Naive thymus-derived CD4-positive, alpha-beta T cell (primary cell): ENCODE measurements around the gene DCDC2. TPM values are rescaled to one million over a fixed set of nuclear protein-coding genes. Genes with fewer than 3 reads are reported as not detected.

Experiments
- ATAC-seq: fragments of 150-1000 bp; cut with Tn5 transposase; 2 replicates; pipeline ENCODE4 v1.10.0; 2021; ENCODE audit warnings: mild to moderate bottlenecking, moderate library complexity
- CTCF ChIA-PET: fragments of 350-600 bp; sonication (Branson Sonifier 250); formaldehyde crosslinking; loops from one replicate; lab custom pipeline; 2021; ENCODE audit warnings: antibody characterized with exemption; lab: Charles Lee
- POLR2A ChIA-PET: fragments of 350-600 bp; sonication (Branson Sonifier 250); formaldehyde crosslinking; loops from one replicate; lab custom pipeline; 2021; ENCODE audit warnings: antibody characterized with exemption, inconsistent platforms; lab: Charles Lee
- DNase-seq, 9 donors: peaks; one replicate each; pipeline versions ENCODE4 v3.0.0 to v3.0.0-alpha.2; 2020 to 2022; ENCODE audit warnings: mixed read lengths in 1 of 9
- H3K27ac ChIP-seq: one replicate; pipeline ENCODE4 v1.7.0; 2013; ENCODE audit warnings: mild to moderate bottlenecking, low read depth, low read length, moderate library complexity
- H3K27me3 ChIP-seq, 2 donors: one replicate each; pipeline ENCODE4 v1.7.0; 2013; ENCODE audit warnings: low read length in 2 of 2, mild to moderate bottlenecking in 2 of 2, moderate library complexity in 2 of 2; ENCODE audit not compliant: control insufficient read depth in 2 of 2, insufficient read depth in 2 of 2
- H3K36me3 ChIP-seq, 3 experiments: 1 replicate in 2 of 3; 2 replicates in 1 of 3; pipeline ENCODE4 v1.7.0; 2013; ENCODE audit warnings: low read length in 3 of 3, mild to moderate bottlenecking in 3 of 3, moderate library complexity in 1 of 3; ENCODE audit not compliant: insufficient read depth in 3 of 3, control insufficient read depth in 2 of 3
- H3K4me1 ChIP-seq, 2 donors: one replicate each; pipeline ENCODE4 v1.7.0; 2013; ENCODE audit warnings: low read length in 2 of 2, mild to moderate bottlenecking in 2 of 2, moderate library complexity in 1 of 2; ENCODE audit not compliant: control insufficient read depth in 2 of 2, insufficient read depth in 2 of 2
- H3K4me3 ChIP-seq: 2 replicates; pipeline ENCODE4 v1.7.0; 2013; ENCODE audit warnings: mild to moderate bottlenecking, low read length
- H3K9me3 ChIP-seq, 3 experiments: 1 replicate in 2 of 3; 2 replicates in 1 of 3; pipeline ENCODE4 v1.7.0; 2013; ENCODE audit warnings: low read length in 3 of 3; ENCODE audit not compliant: control insufficient read depth in 2 of 3
- H3K27ac Mint-ChIP-seq, 9 donors: one replicate each; pipeline ENCODE4 v1.8.0; 2020 to 2022; ENCODE audit warnings: mixed read lengths in 9 of 9, mild to moderate bottlenecking in 8 of 9, moderate library complexity in 5 of 9, inconsistent platforms in 2 of 9
- H3K27me3 Mint-ChIP-seq, 5 donors: one replicate each; pipeline ENCODE4 v1.8.0; 2021 to 2022; ENCODE audit warnings: mixed read lengths in 5 of 5, mild to moderate bottlenecking in 1 of 5
- H3K36me3 Mint-ChIP-seq, 5 donors: one replicate each; pipeline ENCODE4 v1.8.0; 2020 to 2022; ENCODE audit warnings: mixed read lengths in 5 of 5, mild to moderate bottlenecking in 3 of 5, inconsistent platforms in 1 of 5
- H3K4me1 Mint-ChIP-seq, 7 donors: one replicate each; pipeline ENCODE4 v1.8.0; 2020 to 2022; ENCODE audit warnings: mixed read lengths in 7 of 7, mild to moderate bottlenecking in 3 of 7, inconsistent platforms in 1 of 7
- H3K4me3 Mint-ChIP-seq, 10 donors: one replicate each; pipeline ENCODE4 v1.8.0; 2020 to 2022; ENCODE audit warnings: mild to moderate bottlenecking in 10 of 10, mixed read lengths in 10 of 10, moderate library complexity in 6 of 10, inconsistent platforms in 2 of 10
- H3K9me3 Mint-ChIP-seq, 11 donors: one replicate each; pipeline ENCODE4 v1.8.0; 2020 to 2022; ENCODE audit warnings: mixed read lengths in 11 of 11, mild to moderate bottlenecking in 4 of 11, inconsistent platforms in 1 of 11, moderate library complexity in 1 of 11
- intact Hi-C, 2 donors: fragments of 100-400 bp; cut with micrococcal nuclease; formaldehyde crosslinking; loops; one replicate each; pipeline ENCODE4 v1.15.1; 2023
- polyA plus RNA-seq, 2 donors: library from polyadenylated mRNA; unstranded; fragments of 300-500 nt; fragmentation: Illumina TruSeq; gene quantifications; one replicate each; pipeline ENCODE4 v1.2.3, GENCODE V29; 2021
- total RNA-seq, 6 experiments: library from RNA in 5 of 6; stranded (reverse) in 5 of 6; gene quantifications; 1 replicate in 5 of 6; 2 replicates in 1 of 6; pipeline ENCODE4 v1.2.3 and lab custom pipeline; 2021 to 2026

DCDC2 gene
- total and polyA plus RNA-seq, 7 experiments from 2014 or later, result 0.24 to 0.92 TPM; not detected in 5

DNA sequence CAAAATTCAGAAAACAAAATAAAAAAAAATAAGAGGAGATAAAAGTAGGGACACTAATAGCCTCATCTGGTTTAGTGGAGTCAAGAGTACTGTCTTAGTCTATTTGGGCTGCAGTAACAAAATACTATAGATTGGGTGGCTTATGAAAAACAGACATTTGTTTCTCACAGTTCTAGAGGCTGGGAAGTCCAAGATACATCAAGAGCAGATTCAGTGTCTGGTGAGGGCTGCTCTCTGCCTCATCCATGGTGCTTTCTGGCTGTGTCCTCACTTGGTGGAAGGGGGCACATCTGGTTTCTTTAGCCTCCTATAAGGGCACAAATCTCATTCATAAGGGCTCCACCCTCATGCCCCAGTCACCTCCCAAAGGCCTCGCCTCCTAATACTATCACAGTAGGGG lies 205.8 kb downstream of the DCDC2 start:
- peaks cover 0 to 52% (median 39%) of the 10 kb centered on the region in 5 donors for H3K27me3 Mint-ChIP-seq

GRCh38 chr6:24149836-24150235 lies 208.0 kb downstream of the DCDC2 start:
- no peaks in the 10 kb centered on the region for H3K4me1 Mint-ChIP-seq
- CTCF ChIA-PET, result no interaction called here

More for the DNA sequence above, 205.8 kb downstream of the DCDC2 start:
- no peaks in the 10 kb centered on the region for H3K4me1 Mint-ChIP-seq
- H3K4me3 ChIP-seq, result no peak overlapping the region
- H3K36me3 ChIP-seq, result no peaks in the 10 kb centered on the region
- H3K9me3 ChIP-seq, result no peaks in the 10 kb centered on the region
- no peak overlapping the region for H3K27ac ChIP-seq
- ChIA-PET POLR2A (no interaction called here), CTCF (interaction anchor here (0.6 kb wide), 1 partner anchor 1648 kb away, joined by 3 read pairs; no protein-coding TSS in a partner anchor)
- H3K27ac Mint-ChIP-seq, result no peak overlapping the region
- intact Hi-C loops, result no loop called here
- H3K27me3 ChIP-seq, result peaks cover 0 to 4% of the 10 kb centered on the region in 2 donors
- H3K4me1 ChIP-seq, result no peaks in the 10 kb centered on the region
- H3K36me3 Mint-ChIP-seq, result no peaks in the 10 kb centered on the region
- no peak for ATAC-seq
- no peak for DNase-seq
- H3K4me3 Mint-ChIP-seq, result no peak overlapping the region
- peaks cover 0 to 25% (median 4%) of the 10 kb centered on the region in 11 donors for H3K9me3 Mint-ChIP-seq

DNA sequence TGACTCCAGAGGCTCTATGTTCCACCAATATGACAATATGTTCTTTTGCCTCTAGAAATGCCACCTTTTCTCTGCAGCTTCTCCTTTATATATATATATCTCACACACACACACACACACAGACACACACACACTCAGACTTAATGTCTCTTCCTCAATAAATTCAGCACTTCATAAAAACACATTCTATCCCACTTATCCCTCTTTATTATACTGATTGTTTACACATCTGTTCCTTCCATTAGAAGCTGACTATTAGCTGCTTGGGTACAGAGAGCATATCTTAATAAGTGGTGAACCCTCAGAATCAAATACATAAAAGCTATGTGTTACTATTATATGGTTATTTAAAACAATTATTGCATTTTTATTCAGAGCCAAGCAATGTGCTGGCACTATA lies 208.6 kb downstream of the DCDC2 start:
- no peaks in the 10 kb centered on the region for H3K4me1 ChIP-seq
- H3K4me3 ChIP-seq, result no peak overlapping the region
- no peak overlapping the region for H3K27ac ChIP-seq
- peaks cover 0 to 46% (median 35%) of the 10 kb centered on the region in 5 donors for H3K27me3 Mint-ChIP-seq
- H3K9me3 Mint-ChIP-seq, result peaks cover 0 to 25% (median 4%) of the 10 kb centered on the region in 11 donors
- no peaks in the 10 kb centered on the region for H3K36me3 Mint-ChIP-seq
- H3K27ac Mint-ChIP-seq, result no peak overlapping the region
- DNase-seq, result no peak
- H3K4me3 Mint-ChIP-seq, result no peak overlapping the region
- ChIA-PET CTCF (no interaction called here), POLR2A (no interaction called here)
- H3K4me1 Mint-ChIP-seq, result no peaks in the 10 kb centered on the region
- H3K27me3 ChIP-seq, result peaks cover 0 to 4% of the 10 kb centered on the region in 2 donors
- no peaks in the 10 kb centered on the region for H3K9me3 ChIP-seq
- H3K36me3 ChIP-seq, result no peaks in the 10 kb centered on the region
- intact Hi-C loops, result no loop called here
- ATAC-seq, result no peak

More at GRCh38 chr6:24149836-24150235, 208.0 kb downstream of the DCDC2 start:
- Histone ChIP-seq H3K4me1 (no peaks in the 10 kb centered on the region), H3K27ac (no peak overlapping the region), H3K4me3 (no peak overlapping the region), H3K27me3 (peaks cover 0 to 4% of the 10 kb centered on the region in 2 donors), H3K36me3 (no peaks in the 10 kb centered on the region), H3K9me3 (no peaks in the 10 kb centered on the region)
- intact Hi-C loops, result no loop called here
- POLR2A ChIA-PET, result no interaction called here
- Mint-ChIP-seq H3K27ac (no peak overlapping the region), H3K27me3 (peaks cover 0 to 46% (median 35%) of the 10 kb centered on the region in 5 donors), H3K36me3 (no peaks in the 10 kb centered on the region), H3K9me3 (peaks cover 0 to 25% (median 4%) of the 10 kb centered on the region in 11 donors), H3K4me3 (no peak overlapping the region)
- DNase-seq (no peak), ATAC-seq (no peak)

- H3K27ac ChIP-seq, result no peak overlapping the region
- Mint-ChIP-seq H3K27ac (no peak overlapping the region), H3K9me3 (peaks cover 0 to 22% (median 4%) of the 10 kb centered on the region in 11 donors), H3K4me3 (no peak overlapping the region), H3K4me1 (no peaks in the 10 kb centered on the region), H3K27me3 (peaks cover 0 to 46% (median 35%) of the 10 kb centered on the region in 5 donors), H3K36me3 (no peaks in the 10 kb centered on the region)
- H3K9me3 ChIP-seq, result no peaks in the 10 kb centered on the region
- intact Hi-C loops, result no loop called here
- H3K4me3 ChIP-seq, result no peak overlapping the region
- POLR2A ChIA-PET, result no interaction called here
- DNase-seq, result no peak
- H3K27me3 ChIP-seq, result peaks cover 0 to 4% of the 10 kb centered on the region in 2 donors
- no peaks in the 10 kb centered on the region for H3K4me1 ChIP-seq
- H3K36me3 ChIP-seq, result no peaks in the 10 kb centered on the region
- CTCF ChIA-PET, result no interaction called here
- ATAC-seq, result no peak
Measured at GRCh38 chr6:24148684-24149083, 209.2 kb downstream of the DCDC2 start.

DNA sequence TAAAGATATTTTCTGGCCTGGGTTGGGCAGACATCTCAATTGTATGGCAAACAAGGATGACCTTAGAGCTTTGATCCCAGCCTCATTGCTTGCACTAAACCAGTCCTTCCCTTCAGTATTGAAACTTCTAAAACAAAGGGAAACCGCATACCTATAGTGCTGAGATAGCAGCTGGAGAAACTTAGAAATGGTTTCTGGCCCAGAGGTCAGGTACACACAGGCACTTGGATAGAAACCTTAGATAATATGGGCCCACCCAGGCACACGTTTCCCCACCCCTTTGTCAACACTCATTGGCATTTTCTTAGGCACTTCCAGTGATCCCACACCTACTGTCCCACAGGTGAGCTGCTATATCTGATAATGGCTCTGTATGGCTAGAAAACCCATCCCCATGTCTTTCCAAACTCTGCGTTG lies 209.7 kb downstream of the DCDC2 start:
- Histone ChIP-seq H3K9me3 (no peaks in the 10 kb centered on the region), H3K27ac (no peak overlapping the region), H3K27me3 (peaks cover 0 to 4% of the 10 kb centered on the region in 2 donors), H3K36me3 (no peaks in the 10 kb centered on the region), H3K4me3 (no peak overlapping the region), H3K4me1 (no peaks in the 10 kb centered on the region)
- POLR2A ChIA-PET, result no interaction called here
- H3K27ac Mint-ChIP-seq, result no peak overlapping the region
- intact Hi-C loops, result no loop called here
- no peaks in the 10 kb centered on the region for H3K4me1 Mint-ChIP-seq
- ATAC-seq (no peak), DNase-seq (no peak)
- H3K4me3 Mint-ChIP-seq, result no peak overlapping the region
- CTCF ChIA-PET, result no interaction called here
- no peaks in the 10 kb centered on the region for H3K36me3 Mint-ChIP-seq
- H3K9me3 Mint-ChIP-seq, result peaks cover 0 to 22% (median 3%) of the 10 kb centered on the region in 11 donors
- peaks cover 0 to 43% (median 30%) of the 10 kb centered on the region in 5 donors for H3K27me3 Mint-ChIP-seq

GRCh38 chr6:24147511-24148153 lies 210.2 kb downstream of the DCDC2 start:
- H3K27ac ChIP-seq, result no peak overlapping the region
- intact Hi-C loops, result no loop called here
- no peaks in the 10 kb centered on the region for H3K36me3 Mint-ChIP-seq
- ChIA-PET CTCF (no interaction called here), POLR2A (no interaction called here)
- ATAC-seq, result no peak
- peaks cover 0 to 4% of the 10 kb centered on the region in 2 donors for H3K27me3 ChIP-seq
- H3K9me3 ChIP-seq, result no peaks in the 10 kb centered on the region
- no peaks in the 10 kb centered on the region for H3K4me1 ChIP-seq
- no peak overlapping the region for H3K27ac Mint-ChIP-seq
- H3K4me3 Mint-ChIP-seq, result no peak overlapping the region
- peaks cover 0 to 40% (median 27%) of the 10 kb centered on the region in 5 donors for H3K27me3 Mint-ChIP-seq
- no peaks in the 10 kb centered on the region for H3K36me3 ChIP-seq
- no peak for DNase-seq
- H3K4me3 ChIP-seq, result no peak overlapping the region
- H3K4me1 Mint-ChIP-seq, result no peaks in the 10 kb centered on the region
- peaks cover 0 to 22% (median 3%) of the 10 kb centered on the region in 11 donors for H3K9me3 Mint-ChIP-seq

- Mint-ChIP-seq H3K36me3 (no peaks in the 10 kb centered on the region), H3K9me3 (peaks cover 0 to 17% (median 1%) of the 10 kb centered on the region in 11 donors), H3K4me3 (no peak overlapping the region), H3K27ac (no peak overlapping the region), H3K27me3 (peaks cover 0 to 40% (median 27%) of the 10 kb centered on the region in 5 donors), H3K4me1 (no peaks in the 10 kb centered on the region)
- intact Hi-C loops, result no loop called here
- no peaks in the 10 kb centered on the region for H3K36me3 ChIP-seq
- H3K27ac ChIP-seq, result no peak overlapping the region
- H3K4me3 ChIP-seq, result no peak overlapping the region
- peaks cover 0 to 4% of the 10 kb centered on the region in 2 donors for H3K27me3 ChIP-seq
- H3K4me1 ChIP-seq, result no peaks in the 10 kb centered on the region
- no peak for DNase-seq
- POLR2A ChIA-PET, result no interaction called here
- CTCF ChIA-PET, result no interaction called here
- no peaks in the 10 kb centered on the region for H3K9me3 ChIP-seq
- no peak for ATAC-seq
Measured at GRCh38 chr6:24146871-24147270, 211.0 kb downstream of the DCDC2 start.
